HG03280 (cell line): Measurements from ENCODE around the gene OR11H12.
"Not testable (repeated sequence)": the region's sequence is repeated elsewhere in the genome, so short reads cannot be mapped to it uniquely, and the experiment has no call there.

Experiments
- ATAC-seq: cut with Tn5 transposase; IDR thresholded peaks from one replicate; pipeline ENCODE4 v1.9.1; 2021; ENCODE audit warnings: mild to moderate bottlenecking, moderate library complexity; ENCODE audit not compliant: unreplicated experiment

OR11H12 gene, protein sequence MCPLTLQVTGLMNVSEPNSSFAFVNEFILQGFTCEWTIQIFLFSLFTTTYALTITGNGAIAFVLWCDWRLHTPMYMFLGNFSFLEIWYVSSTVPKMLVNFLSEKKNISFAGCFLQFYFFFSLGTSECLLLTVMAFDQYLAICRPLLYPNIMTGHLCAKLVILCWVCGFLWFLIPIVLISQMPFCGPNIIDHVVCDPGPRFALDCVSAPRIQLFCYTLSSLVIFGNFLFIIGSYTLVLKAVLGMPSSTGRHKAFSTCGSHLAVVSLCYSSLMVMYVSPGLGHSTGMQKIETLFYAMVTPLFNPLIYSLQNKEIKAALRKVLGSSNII

GRCh38 chr14:18600817-18601216, at the start of gene OR11H12:
OR11H12 (plus strand) TSS chr14:18601117; CDS start chr14:18601117, 0 bp downstream.
- ATAC-seq = not testable (repeated sequence)

DNA sequence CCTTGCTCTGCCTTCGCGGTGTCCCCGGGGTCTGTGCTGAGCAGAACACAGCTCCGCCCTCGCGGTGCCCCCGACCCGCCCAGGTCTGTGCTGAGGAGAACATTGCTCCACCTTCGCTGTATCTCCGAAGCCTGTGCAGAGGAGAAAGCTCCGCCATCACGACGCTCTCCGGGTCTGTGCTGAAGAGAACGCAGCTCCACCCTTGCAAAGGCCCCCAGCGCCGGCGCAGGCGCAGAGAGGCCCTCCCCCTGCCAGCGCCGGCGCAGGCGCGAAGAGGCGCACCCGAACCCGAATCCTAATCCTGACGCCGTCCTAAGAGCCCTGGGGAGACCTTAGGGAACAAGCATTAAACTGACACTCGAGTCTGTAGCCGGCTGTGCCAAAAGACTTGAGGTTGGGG, 18.0 kb upstream of the OR11H12 start:
- not testable (repeated sequence) for ATAC-seq

GRCh38 chr14:18626610-18627213, 25.8 kb downstream of the OR11H12 start:
- not testable (repeated sequence) for ATAC-seq

- ATAC-seq = not testable (repeated sequence)
Observed at GRCh38 chr14:18636066-18636465, 35.1 kb downstream of the OR11H12 start.

- not testable (repeated sequence) for ATAC-seq
Observed at GRCh38 chr14:18638032-18638431, 37.1 kb downstream of the OR11H12 start.

DNA sequence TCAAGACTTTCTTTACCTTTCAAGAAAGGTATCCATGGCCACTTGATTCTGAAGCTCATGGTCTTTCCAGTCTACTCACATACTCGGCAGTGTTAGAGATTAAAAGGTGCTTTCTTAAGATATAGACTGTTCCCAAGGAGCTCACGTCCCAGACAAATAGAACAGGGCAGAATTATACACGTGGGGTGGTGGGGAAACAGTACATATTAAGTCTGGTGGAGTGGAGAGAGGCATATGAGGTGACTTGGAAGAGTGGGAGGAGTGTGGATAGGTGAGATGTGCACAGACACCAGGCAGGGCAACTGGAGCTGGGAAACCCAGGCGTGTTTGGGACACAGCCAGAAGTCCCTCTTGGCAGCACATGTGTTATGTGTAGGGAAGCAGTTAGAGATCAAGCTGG, 37.9 kb downstream of the OR11H12 start:
- ATAC-seq = not testable (repeated sequence)

DNA sequence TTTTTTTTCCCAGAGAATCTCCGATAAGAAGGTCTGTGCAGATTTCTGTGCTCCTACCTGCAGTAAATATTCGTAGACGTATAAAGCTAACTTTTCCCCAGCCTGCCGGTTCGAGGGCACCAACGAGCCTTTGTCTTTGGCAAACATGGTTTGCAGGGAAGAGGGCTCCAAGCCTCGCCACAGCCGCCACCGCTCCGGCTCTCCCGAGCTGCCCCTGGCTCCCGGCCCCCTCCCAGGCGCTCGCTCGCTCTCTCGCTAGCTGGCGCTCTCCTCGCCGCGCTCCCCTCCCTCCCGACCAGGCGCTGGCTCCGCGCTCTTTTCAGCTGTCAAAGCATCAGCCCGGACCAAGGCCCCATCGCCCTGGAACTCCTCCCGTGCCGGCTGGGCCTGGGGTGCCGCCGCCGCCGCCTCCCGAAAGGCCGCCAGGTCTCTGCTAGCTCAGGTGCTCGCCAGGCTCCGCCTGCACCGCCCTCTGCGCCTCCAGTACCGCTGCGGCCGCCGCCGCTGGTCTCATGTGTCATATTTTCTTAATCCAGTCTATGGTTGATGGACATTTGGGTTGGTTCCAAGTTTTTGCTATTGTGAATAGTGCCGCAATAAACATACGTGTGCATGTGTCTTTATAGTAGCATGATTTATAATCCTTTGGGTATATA, 45.3 kb downstream of the OR11H12 start:
- not testable (repeated sequence) for ATAC-seq
